Ureter (tissue), 1 donor: ENCODE measurements around the gene CAMTA1. TPM values are rescaled to one million over a fixed set of nuclear protein-coding genes. Genes with fewer than 3 reads are reported as not detected.

ENCODE experiments used
- DNase-seq: peaks from one replicate; pipeline ENCODE4 v3.0.0-alpha.2; 2020; ENCODE audit warnings: low spot score
- total RNA-seq: library from RNA; stranded (reverse); gene quantifications from one replicate; pipeline ENCODE4 v1.2.4, GENCODE V29; 2023
- donor health status: DM: yes; HTN: yes; CAD: no.

The CAMTA1 gene
- total RNA-seq, 1 donor from 2014 or later, result 88.1 TPM

DNA sequence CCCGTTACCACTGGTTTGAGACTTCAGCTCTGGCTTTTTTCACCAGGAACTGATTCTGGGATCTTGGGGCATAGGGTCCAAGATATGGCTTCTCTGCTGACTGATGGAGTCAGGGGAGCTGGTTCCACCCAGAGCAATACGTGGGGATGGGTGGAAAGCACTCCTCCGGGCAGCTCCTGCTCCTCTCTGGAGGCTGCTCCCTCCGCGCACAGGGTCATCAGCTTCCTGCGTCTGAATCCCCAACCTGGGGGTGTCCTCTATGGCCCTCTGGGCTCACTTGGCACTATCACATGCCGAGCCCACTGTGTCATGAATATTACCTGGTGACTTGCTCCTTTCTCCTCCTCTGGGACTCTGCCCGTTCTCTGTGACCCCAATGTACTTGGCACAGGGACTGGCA lies 580.5 kb downstream of the CAMTA1 start:
- no peak for DNase-seq

DNA sequence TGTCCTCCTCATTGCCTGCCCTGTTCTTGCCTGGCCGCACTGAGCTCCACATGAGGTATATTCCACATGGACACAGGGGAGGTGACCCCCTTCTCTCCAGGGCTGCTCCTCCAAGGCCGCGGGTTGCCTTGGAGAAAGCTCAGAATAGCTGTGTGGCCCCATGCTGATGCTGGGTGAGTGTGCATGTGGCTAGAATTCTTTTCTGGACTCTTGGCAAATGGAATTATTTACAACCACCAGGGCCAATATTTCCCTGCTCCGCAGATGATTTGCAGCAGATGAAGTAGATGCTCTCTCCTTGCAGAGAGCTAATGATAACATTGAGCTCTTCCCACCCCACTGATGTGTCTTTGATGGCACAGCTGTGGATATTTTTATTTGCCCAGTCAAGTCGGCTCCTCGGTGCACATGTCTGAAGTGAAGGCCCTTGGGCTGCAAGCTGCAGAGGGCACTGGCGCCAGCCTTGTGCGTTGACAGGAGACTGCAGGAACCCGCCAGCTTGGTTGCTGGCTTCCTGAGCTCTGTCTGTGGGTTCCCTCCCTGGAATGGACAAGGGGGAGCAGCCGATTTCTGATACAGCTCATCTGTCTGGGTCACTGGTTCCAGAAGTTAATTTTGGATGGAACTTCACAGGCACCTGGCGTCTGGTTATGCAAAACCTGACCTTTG lies 581.2 kb downstream of the CAMTA1 start:
- no peak for DNase-seq

GRCh38 chr1:7366955-7367665 lies 581.9 kb downstream of the CAMTA1 start:
- DNase-seq, result no peak

GRCh38 chr1:7369866-7370265 lies 584.6 kb downstream of the CAMTA1 start:
- DNase-seq, result no peak

GRCh38 chr1:7371926-7372325 lies 586.7 kb downstream of the CAMTA1 start:
- no peak for DNase-seq

DNA sequence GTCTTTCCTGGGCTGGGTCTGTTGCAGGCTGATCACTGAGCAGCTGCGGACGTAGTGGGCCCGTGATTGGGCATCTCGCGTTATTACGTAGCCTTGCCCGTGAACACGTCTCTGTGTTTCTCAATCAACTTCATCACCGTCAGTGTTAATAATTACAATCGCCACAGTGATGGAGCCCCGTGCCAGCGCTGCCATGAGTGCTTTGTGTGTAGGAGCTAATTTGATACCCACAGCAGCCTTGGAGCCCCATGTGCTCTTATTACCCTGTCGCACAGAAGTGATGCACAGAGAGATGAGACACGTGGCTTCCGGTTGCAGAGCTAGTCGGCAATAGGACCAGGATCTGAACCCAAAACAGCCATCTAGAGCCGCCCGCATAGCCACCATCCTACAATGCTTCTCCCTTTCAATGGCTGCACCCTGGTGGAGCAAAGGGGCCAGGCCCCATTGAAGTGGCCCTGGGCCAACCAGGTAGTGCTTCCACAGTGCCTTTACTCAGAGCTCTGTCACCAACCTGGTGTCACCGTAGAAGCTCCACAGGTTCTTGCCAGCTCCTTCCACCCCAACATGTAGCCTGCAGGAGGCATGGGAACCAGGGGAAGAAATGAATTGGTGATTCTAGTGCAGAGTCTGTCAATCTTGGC lies 587.3 kb downstream of the CAMTA1 start:
- no peak for DNase-seq

GRCh38 chr1:7373251-7373650 lies 588.0 kb downstream of the CAMTA1 start:
- DNase-seq, result no peak

DNA sequence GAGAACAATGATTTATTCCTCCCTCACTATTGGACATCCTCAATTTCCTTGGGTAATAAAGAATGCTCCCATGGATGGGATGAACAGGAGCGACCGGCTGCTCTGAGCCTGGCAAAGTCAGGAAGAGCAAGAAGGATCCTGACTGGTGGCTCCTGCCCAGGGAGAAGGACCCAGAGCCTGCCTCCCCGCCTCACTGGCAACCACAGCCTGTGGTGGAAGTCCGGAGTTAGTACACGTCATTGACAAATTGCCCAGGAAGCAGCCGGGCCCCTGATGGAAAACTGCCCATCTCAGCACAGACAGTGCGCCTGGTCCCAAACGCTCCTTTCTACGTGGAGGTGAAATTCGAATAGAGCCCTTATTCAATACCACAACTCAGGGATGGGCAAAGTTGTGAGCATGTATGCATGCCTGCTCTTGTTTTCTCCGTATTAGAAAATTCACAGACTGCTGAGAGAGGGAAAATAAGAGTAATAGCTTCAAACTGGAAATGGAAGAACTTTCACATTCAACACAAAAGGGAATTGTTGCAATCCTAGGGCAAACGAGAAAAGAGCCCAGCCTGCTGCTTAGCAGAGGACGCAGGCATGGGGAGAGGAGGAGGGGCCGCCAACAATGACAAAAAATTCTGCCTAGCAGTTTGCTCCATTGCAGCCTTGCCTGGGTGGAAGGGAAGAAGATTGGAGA lies 588.8 kb downstream of the CAMTA1 start:
- no peak for DNase-seq

DNA sequence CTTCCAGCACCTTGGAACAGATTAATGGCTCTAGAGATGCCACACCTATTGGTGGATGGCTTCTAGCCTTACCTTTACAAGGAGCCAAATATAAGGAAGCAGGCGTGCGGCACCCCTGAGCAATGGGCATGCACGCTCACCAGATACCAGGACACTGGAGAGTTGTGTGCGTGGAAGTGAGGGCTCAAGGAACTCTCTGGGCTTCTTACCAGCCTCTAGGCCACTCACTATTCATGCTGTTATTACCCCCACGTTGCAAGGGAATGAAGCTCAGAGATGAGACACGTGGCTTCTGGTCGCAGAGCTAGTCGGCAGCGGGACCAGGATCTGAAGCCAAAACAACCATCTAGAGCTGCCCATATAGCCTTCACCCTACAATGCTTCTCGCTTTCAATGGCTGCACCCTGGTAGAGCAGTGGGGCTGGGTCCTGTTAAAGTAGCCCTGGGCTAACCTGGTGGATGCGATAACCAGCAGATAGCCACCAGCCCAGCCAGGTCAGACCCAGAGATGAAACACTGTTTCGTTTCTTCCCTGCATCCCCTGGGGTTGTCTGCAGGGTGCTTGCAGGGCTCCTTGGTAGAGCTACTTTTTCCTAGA lies 589.4 kb downstream of the CAMTA1 start:
- peak; percentile 8 for DNase-seq

- peak; percentile 24 for DNase-seq
These were observed 590.1 kb downstream of the CAMTA1 start for GRCh38 chr1:7375329-7375728.

- peak; percentile 25 for DNase-seq
These were observed 590.8 kb downstream of the CAMTA1 start for GRCh38 chr1:7375781-7376660.

DNA sequence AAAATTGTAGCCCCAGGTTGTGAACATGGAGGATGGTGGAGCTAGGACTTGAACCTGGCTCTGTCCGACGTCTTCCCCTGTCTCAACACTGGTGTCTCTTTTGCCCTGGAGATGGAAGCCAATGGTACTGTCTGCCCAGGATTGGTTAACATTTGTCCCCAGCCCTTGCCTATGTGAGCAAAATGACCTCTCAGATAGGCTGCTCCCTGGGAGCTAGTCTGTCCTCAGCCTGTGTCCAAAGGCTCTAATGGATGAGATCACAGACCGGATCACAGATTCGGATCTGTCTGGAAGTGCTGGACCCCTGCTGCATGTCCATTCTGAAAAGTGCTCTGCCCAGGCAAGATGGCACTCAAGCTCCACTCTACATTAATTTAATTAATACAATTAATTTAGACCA lies 591.4 kb downstream of the CAMTA1 start:
- peak; percentile 7 for DNase-seq

- DNase-seq, result peak; percentile 22
These were observed 593.3 kb downstream of the CAMTA1 start for GRCh38 chr1:7378346-7379130.

- DNase-seq, result peak; percentile 37
These were observed 594.3 kb downstream of the CAMTA1 start for GRCh38 chr1:7379441-7379971.

- peak; percentile 8 for DNase-seq
These were observed 594.8 kb downstream of the CAMTA1 start for GRCh38 chr1:7380068-7380467.

- peak; percentile 29 for DNase-seq
These were observed 595.5 kb downstream of the CAMTA1 start for GRCh38 chr1:7380712-7381111.

- peak; percentile 2 for DNase-seq
These were observed 596.5 kb downstream of the CAMTA1 start for GRCh38 chr1:7381729-7382128.

GRCh38 chr1:7382971-7383370 lies 597.7 kb downstream of the CAMTA1 start:
- peak; percentile 19 for DNase-seq

DNA sequence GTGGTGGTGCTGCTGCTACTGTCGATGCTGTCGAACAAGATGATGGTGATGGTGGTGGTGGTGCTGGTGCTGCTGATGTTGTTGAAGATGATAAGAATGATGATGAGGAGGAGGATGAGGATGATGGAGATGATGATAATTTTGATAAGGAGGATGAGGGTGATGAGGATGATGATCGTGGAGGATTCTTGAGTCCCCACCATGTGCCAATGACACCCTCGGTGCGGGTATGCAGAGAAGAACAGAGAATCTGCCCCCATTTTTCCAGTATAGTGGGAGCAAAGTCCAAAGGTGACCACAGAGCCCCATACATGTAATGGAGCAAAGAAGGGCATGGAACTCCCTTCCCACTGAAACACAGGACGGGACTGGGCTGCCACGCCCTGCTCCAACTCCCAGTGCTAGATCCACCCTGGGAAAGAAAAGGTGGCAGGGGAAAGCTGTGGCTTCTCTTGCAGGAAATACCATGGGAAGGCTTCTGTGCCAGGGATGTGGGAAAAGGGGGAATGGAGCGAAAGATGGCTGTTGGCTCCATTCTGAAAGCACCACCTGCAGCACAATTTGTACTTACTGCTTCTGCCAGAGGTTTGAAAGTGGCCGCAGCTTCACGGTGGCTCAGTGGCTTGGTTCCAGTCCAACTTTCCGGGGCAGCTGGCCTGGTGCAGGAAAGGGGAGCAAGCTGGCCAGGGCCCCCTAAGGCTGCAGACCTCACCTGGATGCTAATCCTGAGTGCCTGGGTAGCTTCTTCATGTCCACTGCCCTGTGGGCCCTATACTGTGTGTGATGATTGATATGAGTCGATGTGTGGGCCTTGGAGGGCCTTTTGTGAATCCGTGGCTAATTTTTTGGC lies 598.6 kb downstream of the CAMTA1 start:
- DNase-seq, result peak; percentile 35
